SH-SY5Y (cell line): ENCODE measurements around the gene CFAP65.

Experiments used
- GATA2 ChIP-seq: IDR thresholded peaks from 2 replicates; pipeline ENCODE4 v1.6.1; 2011; ENCODE audit warnings: mild to moderate bottlenecking, low read depth, low read length
- GATA3 ChIP-seq: IDR thresholded peaks from 2 replicates; pipeline ENCODE4 v1.6.1; 2011; ENCODE audit warnings: low read depth, mild to moderate bottlenecking, low read length, moderate library complexity

DNA sequence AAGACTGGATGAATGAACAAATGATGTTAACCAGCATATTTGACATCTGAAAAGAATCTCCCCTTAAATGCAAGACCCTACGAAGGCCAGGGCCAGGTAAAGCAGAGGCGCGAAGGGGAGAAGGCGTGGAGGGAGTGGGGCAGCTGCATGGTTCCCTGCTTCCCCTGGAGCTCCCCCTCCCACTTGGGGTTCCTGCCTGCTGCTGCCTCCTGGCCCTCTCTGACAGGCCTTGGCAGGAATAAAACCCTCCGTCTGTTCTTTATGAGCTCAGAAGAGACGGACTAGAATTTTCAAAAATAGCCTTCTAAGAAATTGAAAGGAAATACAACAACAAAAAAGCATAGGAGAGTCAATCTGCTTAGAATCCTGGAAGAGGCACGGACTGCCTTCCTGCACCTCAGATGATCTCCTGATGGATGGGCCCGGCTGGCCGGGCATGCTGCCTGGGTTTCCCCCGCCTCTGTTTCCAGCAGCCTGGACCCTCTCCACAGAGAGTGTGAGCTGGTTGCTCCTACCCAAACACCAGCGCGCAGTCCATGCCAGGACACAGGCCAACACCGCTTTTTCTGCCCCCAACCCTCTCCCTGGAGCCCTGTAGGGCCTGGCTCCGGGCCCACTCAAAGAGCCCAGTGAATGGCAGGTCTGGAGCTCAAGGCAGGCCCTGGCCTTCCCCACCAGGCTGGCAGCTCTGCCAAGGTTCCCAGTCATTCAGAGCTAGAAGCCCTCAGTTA, 23.9 kb downstream of the CFAP65 start:
- TF ChIP-seq GATA2 (no peak), GATA3 (no peak)
